SHP77 treated with DMSO at 0.1 percent for 48 hours (cell line): ENCODE results near the gene AADACL2.

Experiments used
- DNase-seq: peaks from one replicate; lab custom pipeline; 2025; lab: John Stamatoyannopoulos, UW

AADACL2 gene

DNA sequence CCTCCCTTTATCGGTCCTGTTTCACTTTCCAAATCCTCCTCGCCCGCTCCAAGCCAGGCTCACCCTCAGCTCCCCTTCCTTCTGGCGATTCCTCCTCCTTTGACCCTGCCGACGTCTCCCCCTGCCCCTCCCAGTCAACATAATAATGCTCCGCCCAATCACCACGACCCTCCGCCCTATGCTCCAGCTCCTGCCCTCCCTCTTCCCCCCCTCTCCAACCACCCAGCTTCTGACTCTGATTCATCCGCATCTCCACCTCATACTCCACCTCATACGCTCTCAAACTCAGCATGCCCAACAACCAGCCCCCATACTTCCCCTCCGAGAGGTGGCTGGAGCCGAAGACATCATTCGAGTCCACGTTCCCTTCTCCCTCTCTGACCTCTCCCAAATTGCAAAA, 73.1 kb downstream of the AADACL2 start:
- DNase-seq: no peak
